HEK293 (cell line): ENCODE data around the gene PDXK.

Experiments used
- ATF2 ChIP-seq: fragments of 450-650 bp; formaldehyde crosslinking; IDR thresholded peaks from 2 replicates; pipeline ENCODE4 v1.5.1; 2016; ENCODE audit warnings: missing biosample characterization, missing genetic modification characterization, low read depth
- CTCF ChIP-seq: fragments of 450-650 bp; formaldehyde crosslinking; IDR thresholded peaks from 2 replicates; pipeline ENCODE4 v1.5.1; 2016; ENCODE audit warnings: missing biosample characterization, missing genetic modification characterization
- HOXA7 ChIP-seq: sonication (generic); formaldehyde crosslinking; IDR thresholded peaks from 2 replicates; pipeline ENCODE4 v1.8.1; 2022; ENCODE audit warnings: missing genetic modification reagents, borderline replicate concordance
- ZNF501 ChIP-seq: fragments of 450-650 bp; formaldehyde crosslinking; IDR thresholded peaks from 2 replicates; pipeline ENCODE4 v1.5.1; 2016; ENCODE audit warnings: missing biosample characterization, missing genetic modification characterization
- ZNF596 ChIP-seq: fragments of 450-650 bp; IDR thresholded peaks from 2 replicates; pipeline ENCODE4 v1.5.0; 2018; ENCODE audit warnings: missing biosample characterization, mild to moderate bottlenecking, missing genetic modification characterization, moderate library complexity
- ZNF707 ChIP-seq: fragments of 450-650 bp; formaldehyde crosslinking; IDR thresholded peaks from 2 replicates; pipeline ENCODE4 v1.5.1; 2016; ENCODE audit warnings: missing biosample characterization, missing genetic modification characterization

GRCh38 chr21:43793243-43793642, 74.3 kb downstream of the PDXK start:
- TF ChIP-seq ZNF596 (tag by site-specific recombination), result no peak
- no peak for TF ChIP-seq ZNF501
- no peak for TF ChIP-seq CTCF (tag by site-specific recombination)
- TF ChIP-seq HOXA7 (CRISPR knock-in tag), result no peak
- TF ChIP-seq ZNF707 (tag by site-specific recombination), result no peak
- TF ChIP-seq ATF2 (tag by site-specific recombination), result no peak
